Measurements from ENCODE around the gene APOBEC3H. TPM values are rescaled to one million over a fixed set of nuclear protein-coding genes. Genes with fewer than 3 reads are reported as not detected.

Gene APOBEC3H
- total RNA-seq, 2 experiments from 2014 or later = 4.3 to 5.3 TPM

DNA sequence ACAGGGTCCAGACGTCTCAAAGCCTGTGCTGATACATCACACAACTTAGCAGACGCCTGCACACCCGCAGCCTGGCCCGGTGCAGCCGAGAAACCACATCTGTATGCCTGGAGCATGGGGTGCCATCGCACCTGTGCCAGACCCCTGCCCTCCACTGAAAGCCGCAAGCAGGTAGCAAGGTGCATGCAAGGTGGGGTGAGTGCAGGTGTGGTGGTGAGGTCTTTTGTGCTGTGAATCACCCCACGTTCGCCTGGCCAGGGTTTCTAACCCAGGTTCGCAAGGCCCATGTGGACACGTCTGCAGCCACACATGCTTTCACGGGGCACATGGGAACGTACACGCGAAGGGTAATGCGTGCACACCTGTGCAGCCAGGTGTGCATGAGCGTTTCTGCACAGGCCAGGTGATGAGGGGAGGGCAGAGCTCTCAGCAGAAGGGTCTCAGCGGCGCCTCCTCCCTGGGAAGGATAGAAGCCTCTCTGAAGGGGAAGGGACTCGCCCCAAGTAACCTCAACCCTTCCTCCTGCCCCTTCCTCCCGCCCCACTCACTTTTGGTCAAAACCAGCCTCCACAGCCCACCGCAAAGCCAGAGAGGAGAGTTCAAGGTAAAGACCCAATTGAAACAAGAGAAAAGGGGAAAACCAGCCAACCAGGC is 36.0 kb downstream of the APOBEC3H start:
- no peaks in the 10 kb centered on the region for H3K9me3 Mint-ChIP-seq
- no peak overlapping the region for H3K27ac Mint-ChIP-seq
- no peak for DNase-seq
- H3K4me1 Mint-ChIP-seq = no peaks in the 10 kb centered on the region
- no peaks in the 10 kb centered on the region for H3K36me3 Mint-ChIP-seq
- no peak overlapping the region for H3K4me3 Mint-ChIP-seq
- H3K27me3 Mint-ChIP-seq = no peaks in the 10 kb centered on the region

DNA sequence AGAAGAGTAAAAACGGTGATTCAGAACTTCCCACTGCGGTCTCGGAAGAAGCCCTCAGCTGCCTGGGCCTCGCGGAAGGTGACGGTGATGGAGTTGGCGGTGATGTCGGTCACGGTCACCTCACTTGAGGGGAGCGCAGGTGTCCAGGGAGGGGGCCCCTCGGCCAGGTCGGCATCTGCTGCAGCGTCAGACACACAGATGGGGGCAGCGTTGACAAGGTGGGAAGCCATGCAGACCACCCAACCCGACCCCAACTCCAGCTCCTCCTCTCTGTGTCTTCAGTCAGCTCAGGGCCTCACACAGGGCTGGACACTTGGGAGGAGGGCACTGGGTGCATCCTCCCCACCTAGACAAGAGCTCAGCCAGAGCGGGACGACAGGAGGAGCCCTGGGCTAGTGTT is 36.8 kb downstream of the APOBEC3H start:
- no peaks in the 10 kb centered on the region for H3K36me3 Mint-ChIP-seq
- DNase-seq = no peak
- no peak overlapping the region for H3K27ac Mint-ChIP-seq
- peaks cover 2% of the 10 kb centered on the region for H3K4me1 Mint-ChIP-seq
- no peaks in the 10 kb centered on the region for H3K27me3 Mint-ChIP-seq
- no peak overlapping the region for H3K4me3 Mint-ChIP-seq
- no peaks in the 10 kb centered on the region for H3K9me3 Mint-ChIP-seq

DNA sequence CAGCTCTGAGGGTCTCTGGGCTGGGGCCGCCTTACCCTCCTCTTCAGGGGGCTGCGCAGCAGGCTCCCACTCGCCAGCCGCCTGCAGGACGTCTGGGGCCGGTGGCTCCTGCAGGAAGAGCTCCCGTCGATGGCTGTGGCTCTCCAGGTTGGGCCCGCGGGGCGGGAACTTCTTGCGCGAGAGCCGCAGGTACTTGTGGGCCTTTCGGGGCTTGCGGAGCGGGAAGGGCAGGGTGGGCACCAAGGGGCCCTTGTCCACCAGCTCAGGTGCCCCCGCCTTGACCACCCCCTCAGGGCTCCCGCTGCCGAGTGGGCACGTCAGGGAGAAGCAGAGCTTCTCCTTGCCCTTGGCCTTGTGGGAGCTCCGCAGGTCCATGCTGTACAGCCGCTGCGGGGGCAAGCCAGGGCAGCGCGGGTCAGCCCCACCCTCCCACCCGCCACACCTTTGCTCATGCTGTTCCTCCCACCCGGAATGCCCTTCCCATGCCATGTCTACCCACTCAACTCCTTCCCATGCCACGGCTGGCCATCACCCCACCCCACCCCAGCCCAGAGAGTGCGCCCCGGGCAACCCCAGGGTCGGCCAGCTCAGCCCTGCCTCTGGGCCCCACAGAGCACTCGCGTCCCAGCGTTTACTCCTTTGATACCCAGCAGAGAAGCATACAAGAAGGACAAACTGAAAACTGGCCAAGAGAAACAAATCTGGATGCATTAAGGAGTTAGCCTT is 37.5 kb downstream of the APOBEC3H start:
- no peak overlapping the region for H3K4me3 Mint-ChIP-seq
- no peaks in the 10 kb centered on the region for H3K27me3 Mint-ChIP-seq
- no peaks in the 10 kb centered on the region for H3K36me3 Mint-ChIP-seq
- DNase-seq = no peak
- no peak overlapping the region for H3K27ac Mint-ChIP-seq
- H3K4me1 Mint-ChIP-seq = peaks cover 2% of the 10 kb centered on the region
- no peaks in the 10 kb centered on the region for H3K9me3 Mint-ChIP-seq

DNA sequence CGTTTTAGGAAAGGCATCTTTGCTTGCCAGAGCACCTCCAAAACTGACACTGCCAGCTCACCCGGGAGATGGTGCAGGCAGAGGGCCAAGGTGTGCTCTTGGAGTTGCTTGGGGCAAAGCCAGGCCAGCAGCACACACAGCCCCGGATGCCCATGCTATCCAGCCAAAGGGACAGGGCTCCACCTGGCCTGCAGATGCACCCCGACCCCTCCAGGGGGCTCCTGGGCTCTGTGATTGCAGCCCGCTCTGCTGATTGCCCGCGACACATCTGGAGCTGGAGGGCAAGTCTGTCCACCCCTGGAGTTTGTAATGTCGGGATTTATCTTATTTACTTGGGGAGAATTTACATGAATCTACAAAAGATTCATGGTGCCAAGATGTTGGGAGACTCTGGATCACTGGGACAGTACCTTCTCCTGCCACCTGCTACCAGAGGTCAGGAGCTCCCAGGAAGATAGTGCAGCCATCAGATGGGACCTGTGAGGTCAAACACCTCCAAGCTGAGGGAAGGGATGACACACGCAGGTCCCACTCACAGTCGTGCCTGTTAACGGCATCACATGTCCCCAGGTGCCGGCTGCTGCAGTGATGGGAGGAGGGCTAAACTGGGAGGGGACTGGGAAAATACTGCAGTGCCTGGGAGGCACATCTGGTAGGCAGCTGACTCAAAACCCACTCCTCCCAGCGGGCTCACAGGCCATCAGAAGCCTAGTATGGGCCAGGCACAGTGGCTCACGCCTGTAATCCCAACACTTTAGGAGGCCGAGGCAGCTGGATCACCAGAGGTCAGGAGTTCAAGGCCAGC is 38.2 kb downstream of the APOBEC3H start:
- Mint-ChIP-seq H3K4me3 (no peak overlapping the region), H3K27ac (no peak overlapping the region)

DNA sequence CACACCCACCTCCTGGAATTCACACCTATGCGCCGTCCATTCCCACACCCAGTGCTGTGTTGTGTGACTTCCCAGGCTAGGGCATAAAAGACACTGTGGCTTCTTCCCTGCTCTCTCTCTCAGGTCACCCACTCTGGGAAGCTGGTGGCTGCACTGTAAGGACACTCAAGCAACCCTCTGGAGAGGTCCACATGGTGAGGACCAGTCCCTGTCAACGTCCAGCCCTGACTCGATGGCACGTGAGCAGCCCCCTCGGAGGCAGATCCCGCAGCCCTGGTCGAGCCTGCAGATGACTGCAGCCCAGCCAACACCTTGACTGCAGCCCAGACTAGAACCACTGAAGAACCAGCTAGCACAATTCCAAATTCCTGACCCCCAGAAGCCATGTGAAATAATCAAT is 39.3 kb downstream of the APOBEC3H start:
- Mint-ChIP-seq H3K27ac (no peak overlapping the region), H3K9me3 (no peaks in the 10 kb centered on the region), H3K27me3 (no peaks in the 10 kb centered on the region), H3K4me1 (peaks cover 2% of the 10 kb centered on the region), H3K4me3 (no peak overlapping the region), H3K36me3 (no peaks in the 10 kb centered on the region)
- no peak for DNase-seq

More for the DNA sequence above, 38.2 kb downstream of the APOBEC3H start:
- peaks cover 2% of the 10 kb centered on the region for H3K4me1 Mint-ChIP-seq
- DNase-seq = peak; percentile 62
- no peaks in the 10 kb centered on the region for H3K36me3 Mint-ChIP-seq
- no peaks in the 10 kb centered on the region for H3K9me3 Mint-ChIP-seq
- no peaks in the 10 kb centered on the region for H3K27me3 Mint-ChIP-seq

DNA sequence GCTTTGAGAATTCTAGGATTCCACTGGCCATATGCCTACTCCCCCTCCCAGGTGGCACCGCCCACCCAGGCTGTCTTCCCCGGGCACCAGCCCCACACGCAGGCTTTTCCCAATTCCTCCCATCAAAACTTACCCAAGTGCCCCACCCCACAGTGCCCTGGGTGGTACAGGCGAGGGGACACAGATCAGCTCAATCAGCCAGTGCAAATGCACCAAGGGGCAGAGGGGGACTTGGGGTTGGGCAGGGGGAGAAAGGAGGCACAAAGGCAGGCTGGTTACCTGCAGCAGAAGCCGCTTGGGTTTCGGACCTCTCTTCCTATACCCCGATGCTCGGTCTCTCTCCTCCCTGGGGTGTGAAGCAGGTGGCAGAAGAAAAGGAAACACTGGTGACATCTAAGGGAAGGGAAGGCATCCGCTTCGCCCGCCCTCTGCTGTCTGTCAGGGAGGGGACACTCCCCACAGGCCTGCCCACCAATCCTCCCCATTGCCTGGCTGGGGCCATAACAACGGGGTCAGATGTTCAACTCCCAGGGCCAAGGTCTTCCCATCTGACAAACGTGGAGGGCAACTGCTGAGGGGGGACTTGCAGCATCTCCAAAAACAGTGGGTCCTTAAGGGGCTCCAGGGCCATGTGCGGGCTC is 41.4 kb downstream of the APOBEC3H start:
- Mint-ChIP-seq H3K9me3 (no peaks in the 10 kb centered on the region), H3K36me3 (no peaks in the 10 kb centered on the region), H3K4me1 (peaks cover 3% of the 10 kb centered on the region), H3K4me3 (no peak overlapping the region), H3K27ac (no peak overlapping the region), H3K27me3 (no peaks in the 10 kb centered on the region)
- no peak for DNase-seq

DNA sequence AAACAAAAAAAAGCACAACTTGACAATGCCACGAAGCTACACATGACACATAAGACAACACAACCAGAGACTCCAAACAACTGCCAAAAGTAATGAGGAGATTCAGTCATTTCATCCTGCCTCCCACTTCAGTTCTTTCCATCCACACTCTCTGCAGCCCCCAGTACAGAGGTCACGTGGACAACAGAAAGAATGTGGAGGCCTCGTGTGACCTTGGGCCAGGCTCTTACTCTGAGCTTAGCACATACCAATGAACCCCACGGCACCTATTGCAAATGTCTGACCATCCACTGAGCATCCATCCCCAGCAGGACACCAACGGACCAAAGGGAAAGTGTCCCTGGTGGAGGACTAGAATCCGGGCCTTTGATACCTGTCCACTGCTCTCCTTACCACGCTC is 42.9 kb downstream of the APOBEC3H start:
- H3K4me3 Mint-ChIP-seq = no peak overlapping the region
- H3K9me3 Mint-ChIP-seq = no peaks in the 10 kb centered on the region
- H3K27me3 Mint-ChIP-seq = no peaks in the 10 kb centered on the region
- no peak overlapping the region for H3K27ac Mint-ChIP-seq
- no peak for DNase-seq
- peaks cover 14% of the 10 kb centered on the region for H3K4me1 Mint-ChIP-seq
- H3K36me3 Mint-ChIP-seq = no peaks in the 10 kb centered on the region

DNA sequence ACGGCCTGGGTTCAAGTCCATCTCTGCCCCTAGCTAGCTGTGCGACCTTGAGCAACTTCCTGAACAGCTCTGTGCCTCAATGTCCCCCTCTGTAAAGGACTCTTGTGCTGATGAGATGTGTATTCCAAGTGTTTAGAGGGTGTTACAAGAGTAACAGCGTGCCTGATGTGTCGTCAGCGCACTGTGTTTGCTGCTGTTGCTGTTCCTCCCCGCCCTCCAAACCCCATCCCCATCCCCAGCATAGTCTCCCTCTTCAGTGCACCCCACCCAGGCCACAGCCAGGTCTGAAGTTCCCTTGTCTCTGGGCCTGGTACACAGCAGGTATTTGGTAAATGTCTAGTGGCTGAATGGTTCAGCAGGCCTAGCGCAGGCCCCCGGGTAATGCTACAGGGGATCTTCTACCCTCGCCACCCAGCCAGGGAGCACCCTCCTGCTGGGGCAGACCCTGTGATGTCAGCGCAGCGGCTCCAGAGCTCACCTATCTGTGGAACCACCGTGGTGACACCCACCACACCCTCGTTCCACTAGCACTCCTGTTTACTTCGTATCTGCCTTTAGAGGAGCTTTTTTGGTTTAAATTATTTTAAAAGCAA is 45.1 kb downstream of the APOBEC3H start:
- H3K9me3 Mint-ChIP-seq = no peaks in the 10 kb centered on the region
- DNase-seq = no peak
- H3K4me3 Mint-ChIP-seq = no peak overlapping the region
- H3K27me3 Mint-ChIP-seq = no peaks in the 10 kb centered on the region
- no peaks in the 10 kb centered on the region for H3K36me3 Mint-ChIP-seq
- H3K4me1 Mint-ChIP-seq = peaks cover 21% of the 10 kb centered on the region
- no peak overlapping the region for H3K27ac Mint-ChIP-seq

DNA sequence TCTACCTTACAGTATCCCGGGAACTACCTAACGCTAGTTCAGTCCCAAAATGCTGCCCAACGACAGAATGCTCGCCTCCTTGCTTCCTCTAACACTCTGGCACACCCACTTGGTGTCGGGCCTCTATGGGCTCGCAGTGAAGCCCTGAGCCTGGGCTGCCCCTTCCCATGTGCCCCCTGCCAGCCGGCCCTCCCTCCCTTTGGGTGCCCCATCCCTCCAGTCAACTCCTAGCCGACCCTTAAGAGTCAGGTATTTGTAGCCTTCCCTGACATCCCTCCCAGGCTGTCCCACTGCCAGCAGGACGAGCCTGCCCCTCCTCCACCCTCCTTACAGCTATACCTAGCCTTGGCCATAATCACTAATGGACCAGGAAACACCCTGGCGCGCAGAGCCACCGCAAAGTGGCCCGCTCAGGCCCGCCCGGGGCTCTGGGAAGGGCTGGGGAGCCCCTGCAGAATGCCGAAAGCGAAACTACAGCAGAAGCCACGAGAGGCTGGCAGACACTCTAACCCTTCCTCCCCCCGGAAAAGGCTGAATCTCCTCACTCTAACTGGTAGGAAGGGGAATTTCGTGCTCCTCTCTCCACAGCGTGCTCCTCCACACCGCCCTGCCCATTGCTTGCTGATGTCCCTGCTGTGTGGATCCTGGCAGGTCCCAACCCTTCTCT is 47.2 kb downstream of the APOBEC3H start:
- Mint-ChIP-seq H3K36me3 (no peaks in the 10 kb centered on the region), H3K27ac (peak overlapping the region; percentile 87), H3K4me3 (peak overlapping the region; percentile 90)

DNA sequence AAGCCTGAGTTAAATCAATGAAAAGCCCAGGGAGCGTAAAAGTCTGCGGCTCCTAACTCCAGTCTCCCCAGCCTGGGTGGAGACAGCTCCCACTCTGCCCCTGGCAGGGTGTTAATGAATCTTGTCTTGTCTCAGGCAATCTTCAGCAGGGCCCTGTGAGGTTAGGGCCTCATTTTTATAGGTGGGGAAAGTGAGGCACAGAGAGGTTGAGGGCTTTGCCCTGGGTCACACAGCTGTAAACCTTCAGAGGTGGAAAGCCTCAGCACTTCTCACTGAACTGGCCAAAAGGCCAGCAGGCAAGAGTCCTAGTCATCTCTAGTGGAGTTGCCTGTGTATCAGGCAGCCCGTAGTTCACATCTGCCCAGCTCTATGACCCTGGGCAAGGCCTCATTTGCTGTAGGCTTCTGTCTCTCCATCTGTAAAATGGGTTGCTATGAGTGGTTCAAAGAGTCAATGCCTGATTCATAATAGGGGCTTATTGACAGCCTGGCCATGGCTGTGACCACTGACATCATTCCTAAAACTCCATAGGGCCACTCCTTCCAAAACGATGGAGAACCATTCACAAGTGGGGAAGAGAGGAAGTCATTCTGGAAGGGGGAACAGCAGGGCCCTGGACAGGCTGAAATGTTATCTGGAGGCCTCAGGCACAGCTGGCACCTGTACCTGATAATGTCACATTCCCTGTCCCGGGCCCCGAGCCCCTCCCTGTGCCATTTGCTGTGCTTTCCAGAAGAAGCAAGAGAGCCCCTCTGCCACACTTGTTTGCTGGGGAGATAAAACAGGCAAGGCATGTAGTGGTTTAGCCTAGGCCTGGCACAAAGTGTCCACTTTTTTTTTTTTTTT is 49.4 kb downstream of the APOBEC3H start:
- DNase-seq = no peak
- Mint-ChIP-seq H3K4me1 (peaks cover 45% of the 10 kb centered on the region), H3K4me3 (peak overlapping the region; percentile 65), H3K36me3 (peaks cover 1% of the 10 kb centered on the region), H3K27me3 (no peaks in the 10 kb centered on the region), H3K9me3 (no peaks in the 10 kb centered on the region), H3K27ac (peak overlapping the region; percentile 75)

More for the DNA sequence above, 47.2 kb downstream of the APOBEC3H start:
- DNase-seq = peak; percentile 70
- Mint-ChIP-seq H3K9me3 (no peaks in the 10 kb centered on the region), H3K4me1 (peaks cover 25% of the 10 kb centered on the region), H3K27me3 (no peaks in the 10 kb centered on the region)

DNA sequence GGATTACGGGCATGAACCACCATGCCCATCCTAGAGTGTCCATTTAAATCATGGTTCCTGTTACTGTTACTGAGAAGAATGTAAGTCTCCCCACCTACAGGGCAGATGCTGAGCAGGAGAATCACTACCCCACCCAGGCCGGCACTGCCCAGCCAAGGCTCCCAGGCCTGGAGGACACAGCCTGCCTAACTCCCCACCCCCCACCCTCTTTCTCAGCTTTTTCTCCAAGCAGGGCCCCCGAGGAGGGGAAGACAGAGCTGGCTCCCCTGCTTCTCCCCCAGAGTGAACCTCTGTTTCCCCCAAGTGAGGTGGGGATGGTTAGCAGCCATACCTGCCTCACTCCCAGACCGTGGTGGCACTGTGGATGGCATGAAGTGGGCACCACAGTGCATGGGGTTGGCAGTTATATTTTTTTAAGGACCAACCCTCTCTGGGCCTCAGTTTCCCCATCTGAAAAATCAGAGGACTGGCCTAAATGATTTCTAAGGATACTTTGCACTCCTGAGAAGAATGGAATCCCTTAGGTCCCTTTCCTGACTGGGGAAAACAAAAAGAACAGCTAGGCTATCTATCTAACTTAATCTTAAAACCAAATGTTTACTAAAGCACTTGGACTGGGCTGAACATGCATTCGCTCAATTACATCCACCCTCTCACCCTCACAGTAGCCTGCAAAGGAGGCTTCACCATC is 50.4 kb downstream of the APOBEC3H start:
- Mint-ChIP-seq H3K9me3 (no peaks in the 10 kb centered on the region), H3K4me1 (peaks cover 46% of the 10 kb centered on the region), H3K27me3 (no peaks in the 10 kb centered on the region), H3K27ac (peak overlapping the region; percentile 71), H3K4me3 (no peak overlapping the region), H3K36me3 (peaks cover 1% of the 10 kb centered on the region)
- DNase-seq = no peak

DNA sequence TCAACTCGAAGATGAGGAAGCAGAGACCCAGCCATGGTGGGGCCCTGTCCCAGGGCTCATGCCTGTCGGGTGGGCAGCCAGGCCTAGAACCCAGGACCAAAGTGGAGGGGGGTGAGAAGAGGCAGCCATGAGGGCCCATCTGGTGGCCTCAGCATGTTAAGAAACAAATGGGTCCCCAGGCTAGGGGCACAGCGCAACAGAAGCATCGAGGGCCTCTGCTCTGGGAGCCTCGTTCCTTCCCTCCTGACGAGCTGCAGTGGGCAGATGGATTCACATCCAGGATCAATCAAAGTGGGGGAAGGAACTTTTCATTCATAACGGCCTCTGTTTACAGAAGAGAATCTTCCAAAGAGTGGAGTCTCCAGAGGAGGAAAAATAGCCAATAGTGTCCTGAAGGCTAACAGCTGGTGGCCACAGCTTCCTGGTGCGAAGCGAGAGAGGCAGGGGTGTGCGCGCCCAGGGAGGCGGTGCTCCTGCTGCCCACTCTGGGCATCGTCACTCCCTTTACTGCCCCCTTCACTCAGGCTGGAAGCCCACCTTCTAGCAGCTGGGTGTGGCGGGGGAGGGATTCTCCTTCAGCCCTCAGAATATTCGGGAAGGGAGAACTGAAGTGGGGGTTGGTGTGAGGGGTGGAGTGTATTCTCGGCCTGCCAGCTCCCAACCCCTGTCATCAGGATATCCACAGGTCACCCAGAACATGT is 51.1 kb downstream of the APOBEC3H start:
- DNase-seq = no peak
- peaks cover 46% of the 10 kb centered on the region for H3K4me1 Mint-ChIP-seq

More for the DNA sequence above, 51.1 kb downstream of the APOBEC3H start:
- H3K36me3 Mint-ChIP-seq = peaks cover 1% of the 10 kb centered on the region
- H3K27me3 Mint-ChIP-seq = no peaks in the 10 kb centered on the region
- peak overlapping the region; percentile 71 for H3K27ac Mint-ChIP-seq
- H3K4me3 Mint-ChIP-seq = no peak overlapping the region
- no peaks in the 10 kb centered on the region for H3K9me3 Mint-ChIP-seq

Measured in activated naive CD8-positive, alpha-beta T cell treated with anti-CD3 and anti-CD28 coated beads for 36 hours (primary cell).